Lower leg skin (tissue), 4 donors: Measurements from ENCODE around the gene EML4. TPM values are rescaled to one million over a fixed set of nuclear protein-coding genes. Genes with fewer than 3 reads are reported as not detected.

Experiments
- DNase-seq, 2 donors: peaks; one replicate each; pipeline ENCODE4 v3.0.0-alpha.2; 2019; ENCODE audit warnings: low spot score in 2 of 2
- H3K4me3 ChIP-seq: fragments of 200-600 bp; sonication (generic); 2 replicates; pipeline ENCODE4 v1.5.1; 2017; ENCODE audit warnings: mild to moderate bottlenecking, low read depth; ENCODE audit not compliant: poor library complexity, severe bottlenecking
- POLR2A ChIP-seq, 2 donors: fragments of 450-650 bp; IDR thresholded peaks; one replicate each; pipeline ENCODE4 v1.6.1; 2016 to 2017; ENCODE audit warnings: antibody characterized with exemption in 2 of 2, mild to moderate bottlenecking in 1 of 2, moderate library complexity in 1 of 2
- WGBS, 2 donors: methylation state at CpG; one replicate each; pipeline ENCODE4 v1.1.5; 2018; 5-methylcytosine and 5-hydroxymethylcytosine counted together
- intact Hi-C: fragments of 100-400 bp; cut with DNase I; formaldehyde crosslinking; loops from one replicate; pipeline ENCODE4 v1.15.0; 2023; ENCODE audit warnings: low total_unique reads
- total RNA-seq, 4 donors: library from RNA; depleted of rRNA; stranded (reverse); fragments of >200 nt; gene quantifications; one replicate each; pipeline ENCODE4 v1.1.0, GENCODE V29; 2016
- TF ChIP-seq, protein P1 (sequence below), 3 donors: fragments of 450-650 bp; IDR thresholded peaks; one replicate each; pipeline ENCODE4 v1.5.1; 2016; ENCODE audit warnings: antibody characterized with exemption in 3 of 3, mild to moderate bottlenecking in 3 of 3, moderate library complexity in 2 of 3

The EML4 gene
- total RNA-seq, 4 donors from 2014 or later: 29.5 to 37.4 (median 33.6) TPM

DNA sequence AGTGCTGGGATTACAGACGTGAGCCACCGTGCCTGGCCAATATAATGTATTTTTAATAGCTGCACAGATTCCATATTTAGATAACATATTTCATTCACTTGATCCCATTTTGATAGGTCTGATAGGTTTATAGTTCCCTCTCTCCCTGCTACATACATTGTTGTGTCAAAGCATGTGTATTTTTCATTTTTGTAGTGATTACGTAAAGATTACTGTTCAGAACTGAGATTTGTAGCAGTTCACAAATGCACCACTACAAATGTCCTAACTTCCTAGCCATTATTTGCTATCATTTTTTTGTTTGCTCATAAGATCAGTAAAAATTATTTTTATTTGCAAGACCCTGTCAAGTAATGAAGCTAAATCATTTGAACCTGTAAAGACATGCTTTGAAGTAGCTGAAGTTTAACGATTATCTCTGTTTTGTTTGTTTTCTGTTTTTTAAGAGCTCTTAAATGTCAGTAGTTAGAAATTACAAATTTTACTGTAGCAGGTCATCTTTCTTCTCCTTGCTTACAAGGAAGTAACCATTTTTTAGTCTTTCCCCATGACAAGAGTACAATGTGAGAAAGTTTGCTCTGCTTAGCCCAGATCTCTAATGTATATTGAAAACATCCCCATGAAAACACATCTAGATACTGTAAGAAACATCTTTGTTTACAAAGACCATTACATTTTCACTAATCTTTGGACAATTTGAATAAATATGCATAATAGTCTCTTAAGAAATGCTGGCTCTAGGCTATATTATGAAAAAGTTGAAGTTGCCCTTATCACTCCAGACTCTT lies 54.1 kb downstream of the EML4 start:
- intact Hi-C loops: no loop called here
- TF ChIP-seq, protein P1, sequence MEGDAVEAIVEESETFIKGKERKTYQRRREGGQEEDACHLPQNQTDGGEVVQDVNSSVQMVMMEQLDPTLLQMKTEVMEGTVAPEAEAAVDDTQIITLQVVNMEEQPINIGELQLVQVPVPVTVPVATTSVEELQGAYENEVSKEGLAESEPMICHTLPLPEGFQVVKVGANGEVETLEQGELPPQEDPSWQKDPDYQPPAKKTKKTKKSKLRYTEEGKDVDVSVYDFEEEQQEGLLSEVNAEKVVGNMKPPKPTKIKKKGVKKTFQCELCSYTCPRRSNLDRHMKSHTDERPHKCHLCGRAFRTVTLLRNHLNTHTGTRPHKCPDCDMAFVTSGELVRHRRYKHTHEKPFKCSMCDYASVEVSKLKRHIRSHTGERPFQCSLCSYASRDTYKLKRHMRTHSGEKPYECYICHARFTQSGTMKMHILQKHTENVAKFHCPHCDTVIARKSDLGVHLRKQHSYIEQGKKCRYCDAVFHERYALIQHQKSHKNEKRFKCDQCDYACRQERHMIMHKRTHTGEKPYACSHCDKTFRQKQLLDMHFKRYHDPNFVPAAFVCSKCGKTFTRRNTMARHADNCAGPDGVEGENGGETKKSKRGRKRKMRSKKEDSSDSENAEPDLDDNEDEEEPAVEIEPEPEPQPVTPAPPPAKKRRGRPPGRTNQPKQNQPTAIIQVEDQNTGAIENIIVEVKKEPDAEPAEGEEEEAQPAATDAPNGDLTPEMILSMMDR (IDR thresholded peaks at IDR 0.05): no peak
- TF ChIP-seq POLR2A (IDR thresholded peaks at IDR 0.05): no peak
- 78 to 86% methylated on average over 4 of the region's 4 CpGs for WGBS, 2 donors
- DNase-seq: no peak
- no peak overlapping the region for H3K4me3 ChIP-seq

DNA sequence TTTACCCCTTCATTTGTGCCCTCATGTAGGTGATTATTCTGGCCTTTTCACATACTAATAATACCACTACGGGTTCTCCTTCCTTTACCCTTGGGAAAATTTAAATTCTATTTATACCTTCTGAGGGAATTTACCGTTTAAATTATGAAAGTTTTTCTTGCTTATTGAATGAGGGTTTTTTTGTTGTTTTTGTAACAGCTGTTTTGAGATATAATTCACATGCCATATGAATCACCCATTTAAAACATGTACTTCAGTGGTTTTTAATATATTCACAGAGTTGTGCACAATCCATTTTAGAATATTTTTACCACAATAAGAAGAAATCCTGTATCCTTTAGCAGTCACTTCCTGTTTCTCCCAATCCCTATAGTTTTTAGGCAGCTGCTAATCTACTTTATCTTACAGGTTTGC lies 54.7 kb downstream of the EML4 start:
- WGBS, 2 donors: 21 to 30% methylated on average over 2 of the region's 2 CpGs
- intact Hi-C loops: no loop called here
- TF ChIP-seq, protein P1 (IDR thresholded peaks at IDR 0.05): no peak
- no peak for TF ChIP-seq POLR2A (IDR thresholded peaks at IDR 0.05)
- no peak overlapping the region for H3K4me3 ChIP-seq
- DNase-seq: no peak

DNA sequence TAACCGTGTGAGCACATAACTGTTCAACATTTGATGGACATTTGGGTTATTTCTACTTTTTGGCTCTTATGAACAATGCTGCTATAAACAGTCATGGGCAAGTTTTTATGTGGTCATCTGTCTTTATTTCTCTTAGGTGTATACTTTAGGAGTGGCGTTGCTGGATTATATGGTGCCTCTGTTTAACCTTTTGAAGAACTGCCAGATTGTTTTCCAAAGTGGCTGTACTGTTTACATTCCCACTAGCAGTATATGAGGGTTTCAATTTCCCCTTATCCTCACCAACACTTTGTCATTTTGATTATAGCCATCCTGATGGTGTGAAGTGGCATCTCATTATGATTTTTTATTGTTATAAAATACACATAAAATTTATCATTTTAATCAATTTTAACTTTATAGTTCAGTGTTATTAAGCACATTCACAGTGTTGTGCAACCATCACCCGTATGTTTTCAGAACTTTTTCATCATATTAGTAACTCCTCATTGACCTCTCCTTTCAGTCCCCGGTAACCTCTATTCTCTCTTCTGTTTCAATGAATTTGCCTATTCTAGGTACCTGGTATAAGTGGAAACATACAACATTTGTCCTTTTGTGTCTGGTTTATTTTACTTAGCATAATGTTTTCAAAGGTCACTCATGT lies 55.4 kb downstream of the EML4 start:
- DNase-seq: no peak
- H3K4me3 ChIP-seq: no peak overlapping the region
- no peak for TF ChIP-seq POLR2A (IDR thresholded peaks at IDR 0.05)
- TF ChIP-seq, protein P1 (IDR thresholded peaks at IDR 0.05): no peak
- 83 to 85% methylated on average over 4 of the region's 4 CpGs for WGBS, 2 donors
- intact Hi-C loops: no loop called here

DNA sequence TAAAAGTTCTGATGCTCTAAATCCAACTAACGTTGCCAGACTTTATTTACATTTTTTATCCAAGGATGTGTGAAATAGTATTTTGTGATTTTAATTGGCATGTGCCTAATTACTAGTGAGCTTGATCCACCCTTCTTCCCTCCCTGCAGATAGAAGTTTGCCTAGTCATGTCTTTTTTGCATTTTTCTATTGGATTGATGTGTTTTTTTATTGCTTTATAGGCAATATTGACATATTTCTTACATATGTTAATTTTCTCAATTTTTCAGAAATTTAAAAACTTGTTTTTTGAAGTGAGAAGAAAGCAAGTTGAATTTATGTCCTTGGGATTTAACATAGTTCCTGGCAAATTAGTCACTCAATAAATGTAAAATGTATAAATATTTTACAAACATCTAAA lies 56.4 kb downstream of the EML4 start:
- no peak overlapping the region for H3K4me3 ChIP-seq
- WGBS, 2 donors: 74 to 84% methylated on average over 1 of the region's 1 CpG
- no peak for TF ChIP-seq POLR2A (IDR thresholded peaks at IDR 0.05)
- TF ChIP-seq, protein P1 (IDR thresholded peaks at IDR 0.05): no peak
- no peak for DNase-seq
- intact Hi-C loops: no loop called here

DNA sequence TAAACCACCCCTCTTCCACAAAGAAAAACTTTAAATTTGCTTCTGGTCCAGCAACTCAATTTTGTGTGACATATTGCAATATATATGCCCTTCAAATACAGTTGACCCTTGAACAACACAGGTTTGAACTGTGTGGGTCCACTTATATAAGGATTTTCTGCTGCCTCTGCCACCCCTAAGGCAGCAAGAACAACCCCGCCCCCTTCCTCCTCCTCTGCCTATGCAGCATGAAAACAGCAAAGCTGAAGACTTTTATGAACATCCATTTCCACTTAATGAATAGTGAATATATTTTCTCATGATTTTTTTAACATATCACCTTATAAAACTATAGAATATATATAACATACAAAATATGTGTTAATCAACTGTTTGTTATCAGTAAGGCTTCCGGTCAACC lies 58.3 kb downstream of the EML4 start:
- DNase-seq: no peak
- WGBS, 2 donors: 87 to 95% methylated on average over 2 of the region's 2 CpGs
- intact Hi-C loops: no loop called here
- no peak for TF ChIP-seq POLR2A (IDR thresholded peaks at IDR 0.05)
- TF ChIP-seq, protein P1 (IDR thresholded peaks at IDR 0.05): no peak
- H3K4me3 ChIP-seq: no peak overlapping the region
